Transverse colon (tissue), 4 donors: Measurements from ENCODE around the gene PCDHB9.
"Not testable (repeated sequence)": the region's sequence is repeated elsewhere in the genome, so short reads cannot be mapped to it uniquely, and the experiment has no call there.

Experiments used
- POLR2AphosphoS5 ChIP-seq, 3 donors: sonication (generic); formaldehyde crosslinking; IDR thresholded peaks; one replicate each; pipeline ENCODE4 v1.6.1; 2016; ENCODE audit warnings: antibody characterized with exemption in 3 of 3
- TF ChIP-seq, protein P1 (sequence below), 5 experiments: fragments of 200-600 bp in 3 of 5; fragments of 450-650 bp in 2 of 5; sonication (generic) in 3 of 5; IDR thresholded peaks; 1 replicate in 2 of 5; 2 replicates in 3 of 5; pipeline ENCODE4 v1.5.1; 2016 to 2017; ENCODE audit warnings: antibody characterized with exemption in 5 of 5, inconsistent platforms in 3 of 5, mild to moderate bottlenecking in 2 of 5, moderate library complexity in 1 of 5

DNA sequence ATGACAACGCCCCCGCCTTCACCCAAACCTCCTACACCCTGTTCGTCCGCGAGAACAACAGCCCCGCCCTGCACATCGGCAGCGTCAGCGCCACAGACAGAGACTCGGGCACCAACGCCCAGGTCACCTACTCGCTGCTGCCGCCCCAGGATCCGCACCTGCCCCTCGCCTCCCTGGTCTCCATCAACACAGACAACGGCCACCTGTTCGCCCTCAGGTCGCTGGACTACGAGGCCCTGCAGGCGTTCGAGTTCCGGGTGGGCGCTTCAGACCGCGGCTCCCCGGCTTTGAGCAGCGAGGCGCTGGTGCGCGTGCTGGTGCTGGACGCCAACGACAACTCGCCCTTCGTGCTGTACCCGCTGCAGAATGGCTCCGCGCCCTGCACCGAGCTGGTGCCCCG is 7.6 kb upstream of the PCDHB9 start:
- TF ChIP-seq, protein P1, sequence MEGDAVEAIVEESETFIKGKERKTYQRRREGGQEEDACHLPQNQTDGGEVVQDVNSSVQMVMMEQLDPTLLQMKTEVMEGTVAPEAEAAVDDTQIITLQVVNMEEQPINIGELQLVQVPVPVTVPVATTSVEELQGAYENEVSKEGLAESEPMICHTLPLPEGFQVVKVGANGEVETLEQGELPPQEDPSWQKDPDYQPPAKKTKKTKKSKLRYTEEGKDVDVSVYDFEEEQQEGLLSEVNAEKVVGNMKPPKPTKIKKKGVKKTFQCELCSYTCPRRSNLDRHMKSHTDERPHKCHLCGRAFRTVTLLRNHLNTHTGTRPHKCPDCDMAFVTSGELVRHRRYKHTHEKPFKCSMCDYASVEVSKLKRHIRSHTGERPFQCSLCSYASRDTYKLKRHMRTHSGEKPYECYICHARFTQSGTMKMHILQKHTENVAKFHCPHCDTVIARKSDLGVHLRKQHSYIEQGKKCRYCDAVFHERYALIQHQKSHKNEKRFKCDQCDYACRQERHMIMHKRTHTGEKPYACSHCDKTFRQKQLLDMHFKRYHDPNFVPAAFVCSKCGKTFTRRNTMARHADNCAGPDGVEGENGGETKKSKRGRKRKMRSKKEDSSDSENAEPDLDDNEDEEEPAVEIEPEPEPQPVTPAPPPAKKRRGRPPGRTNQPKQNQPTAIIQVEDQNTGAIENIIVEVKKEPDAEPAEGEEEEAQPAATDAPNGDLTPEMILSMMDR (IDR thresholded peaks at IDR 0.05) = not testable (repeated sequence)
- TF ChIP-seq POLR2AphosphoS5 (IDR thresholded peaks at IDR 0.05) = not testable (repeated sequence)
